Left renal pelvis (tissue), 4 donors: ENCODE data around the gene LTA4H. TPM values are rescaled to one million over a fixed set of nuclear protein-coding genes. Genes with fewer than 3 reads are reported as not detected.

Experiments used
- DNase-seq, 4 donors: peaks; one replicate each; pipeline ENCODE4 v3.0.0-alpha.2; 2013; ENCODE audit warnings: low read depth in 4 of 4, low spot score in 3 of 4
- polyA plus RNA-seq, 4 donors: library from polyadenylated mRNA; unstranded; fragments of 120-200 nt; gene quantifications; one replicate each; pipeline ENCODE4 v1.2.1, GENCODE V29; 2013; ENCODE audit not compliant: insufficient read length in 4 of 4

Gene LTA4H
- polyA plus RNA-seq, 4 donors, result 97.6 to 144 (median 133) TPM

DNA sequence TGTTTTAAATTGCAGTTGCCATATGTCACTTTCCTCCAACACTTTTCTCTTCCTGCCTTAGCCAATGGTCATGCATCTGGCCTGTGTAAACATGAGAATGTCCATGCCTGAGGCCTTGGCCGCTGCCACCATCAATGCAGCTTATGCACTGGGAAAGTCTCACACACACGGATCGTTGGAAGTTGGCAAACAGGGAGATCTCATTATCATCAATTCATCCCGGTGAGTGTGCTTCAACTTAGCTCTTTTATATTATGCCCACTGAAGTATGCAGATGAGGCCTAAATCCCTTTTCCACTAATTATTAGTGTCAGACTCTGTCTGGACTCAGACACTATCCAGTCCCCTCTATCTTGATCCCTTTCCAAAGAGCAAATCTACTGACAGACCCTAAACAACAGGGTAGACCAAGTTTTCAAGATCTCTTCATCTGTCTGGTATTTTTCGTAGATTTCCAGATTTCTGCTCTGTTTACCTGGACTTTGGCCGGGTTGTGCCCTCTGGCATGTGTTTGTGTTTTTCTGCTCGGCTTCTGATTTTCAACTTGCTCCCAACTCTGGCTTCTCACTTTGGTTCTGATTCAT, 69.0 kb downstream of the LTA4H start:
- no peak for DNase-seq

DNA sequence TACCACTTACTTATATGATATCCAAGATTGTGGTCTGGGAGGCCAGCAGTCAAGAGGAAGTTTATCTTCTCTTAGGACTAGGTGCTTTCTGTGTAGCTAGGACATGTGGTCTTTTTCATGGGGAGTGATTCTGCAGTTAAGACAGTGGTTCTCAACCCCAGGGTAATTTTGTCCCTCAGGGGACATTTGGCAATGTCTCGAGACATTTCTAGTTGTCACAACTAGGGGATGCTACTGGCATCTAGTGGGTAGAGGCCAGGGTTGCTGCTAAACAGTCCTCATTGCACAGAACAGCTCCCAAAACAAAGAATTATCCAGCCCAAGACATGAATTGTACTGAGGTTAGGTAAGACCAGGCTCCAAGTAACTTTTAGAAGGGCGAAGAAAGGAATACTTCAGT, 72.3 kb downstream of the LTA4H start:
- no peak for DNase-seq

DNA sequence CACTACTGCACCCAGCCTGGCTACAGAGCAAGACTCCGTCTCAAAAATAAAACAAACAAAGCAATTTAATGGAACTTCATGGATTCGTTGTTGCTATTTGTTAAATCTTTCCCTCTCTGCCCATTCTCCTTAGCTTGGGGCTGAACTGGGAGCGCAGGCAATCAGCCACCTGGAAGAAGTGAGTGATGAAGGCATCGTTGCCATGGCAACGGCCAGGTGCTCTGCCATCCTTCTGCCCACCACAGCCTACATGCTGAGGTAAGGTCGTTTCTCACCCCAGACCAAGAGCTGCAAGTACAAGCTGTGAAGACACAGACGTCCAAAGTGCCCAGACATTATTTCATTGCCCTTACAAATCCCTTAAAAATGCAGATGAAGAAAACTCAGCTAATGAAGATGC, 73.2 kb downstream of the LTA4H start:
- DNase-seq, result no peak

DNA sequence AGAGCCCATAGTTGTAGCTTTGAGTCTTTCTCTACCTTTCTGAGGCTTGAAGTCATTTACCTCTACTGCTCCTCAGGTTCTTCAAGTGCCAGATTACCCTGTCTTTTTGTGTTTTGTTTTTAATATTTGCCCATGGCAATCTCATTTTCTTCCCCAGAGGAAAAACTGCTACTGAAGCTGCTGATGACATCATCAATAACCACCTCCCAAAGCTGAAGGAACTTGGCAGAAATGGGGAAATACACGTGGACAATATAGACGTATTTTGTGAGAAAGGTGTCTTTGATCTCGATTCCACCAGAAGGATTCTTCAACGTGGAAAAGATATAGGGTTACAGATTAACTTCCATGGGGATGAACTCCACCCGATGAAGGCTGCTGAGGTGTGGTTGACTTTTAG, 75.1 kb downstream of the LTA4H start:
- no peak for DNase-seq

DNA sequence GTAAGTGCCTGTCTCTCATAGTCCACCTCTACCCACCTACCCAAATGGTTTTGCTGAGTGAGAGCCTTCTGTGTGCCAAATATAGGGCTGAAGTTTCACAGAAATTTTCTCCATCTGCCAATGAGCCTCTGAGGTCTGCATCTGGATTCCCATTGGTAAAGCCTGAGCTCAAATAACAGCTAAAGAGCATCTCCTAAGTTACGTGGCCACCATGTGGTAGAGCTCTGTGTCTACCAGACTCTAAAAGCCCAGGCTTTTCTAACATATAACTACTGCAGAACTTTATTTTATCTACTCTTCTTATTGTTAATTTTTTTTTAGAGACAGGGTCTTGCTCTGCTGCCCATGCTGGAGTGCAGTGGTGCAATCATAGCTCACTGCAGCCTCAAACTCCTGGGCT, 76.3 kb downstream of the LTA4H start:
- no peak for DNase-seq

DNA sequence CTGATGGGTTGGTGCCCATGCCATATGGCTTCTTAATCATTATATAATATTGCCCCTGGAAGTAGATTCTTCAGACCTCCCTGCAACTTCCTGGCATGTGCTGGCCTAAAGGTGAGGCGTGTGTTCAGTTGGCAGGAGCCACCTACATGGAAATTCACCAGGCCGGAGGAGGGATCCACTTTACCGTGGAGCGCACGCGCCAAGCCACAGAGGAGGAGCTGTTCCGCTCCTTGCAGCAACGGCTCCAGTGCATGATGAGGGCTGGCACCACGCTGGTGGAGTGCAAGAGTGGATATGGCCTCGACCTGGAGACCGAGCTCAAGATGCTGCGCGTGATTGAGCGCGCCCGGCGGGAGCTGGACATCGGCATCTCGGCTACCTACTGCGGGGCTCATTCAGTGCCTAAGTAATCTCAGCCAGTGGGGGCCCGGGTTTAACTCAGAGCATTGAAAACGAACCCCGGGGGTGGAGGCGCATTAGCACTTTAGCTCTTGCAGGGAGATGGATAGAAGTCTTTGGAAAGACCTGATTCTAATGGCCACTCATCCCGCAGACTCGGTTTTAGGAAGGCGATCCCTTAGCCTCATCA, 78.7 kb downstream of the LTA4H start:
- no peak for DNase-seq

DNA sequence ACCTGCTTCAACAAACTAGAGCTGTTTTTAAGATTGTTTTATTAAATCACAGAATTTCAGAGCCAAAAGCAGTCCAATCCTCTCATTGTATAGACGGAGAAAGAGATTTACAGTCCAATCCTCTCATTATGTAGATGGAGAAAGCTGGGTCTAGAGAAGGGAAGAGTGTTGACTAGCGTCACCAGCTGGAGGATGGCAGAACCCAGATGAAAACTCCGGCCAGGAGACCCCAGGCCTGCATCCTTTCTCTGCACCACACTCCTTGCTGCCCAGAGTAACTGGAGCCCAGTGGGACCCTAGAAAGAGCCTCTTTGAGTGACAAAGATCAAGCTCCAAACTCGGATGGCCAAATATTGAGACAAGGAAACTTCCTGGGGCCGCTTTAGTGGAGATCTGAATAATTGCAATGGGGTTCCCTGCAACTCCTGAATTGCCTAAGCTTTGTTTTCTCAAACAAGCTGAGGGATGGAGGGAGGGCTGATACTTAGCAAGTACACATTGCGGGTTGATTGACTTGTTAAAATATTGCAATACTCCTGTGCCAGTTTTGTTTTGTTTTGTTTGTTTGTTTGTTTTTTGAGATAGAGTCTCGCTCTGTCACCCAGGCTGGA, 79.7 kb downstream of the LTA4H start:
- no peak for DNase-seq

DNA sequence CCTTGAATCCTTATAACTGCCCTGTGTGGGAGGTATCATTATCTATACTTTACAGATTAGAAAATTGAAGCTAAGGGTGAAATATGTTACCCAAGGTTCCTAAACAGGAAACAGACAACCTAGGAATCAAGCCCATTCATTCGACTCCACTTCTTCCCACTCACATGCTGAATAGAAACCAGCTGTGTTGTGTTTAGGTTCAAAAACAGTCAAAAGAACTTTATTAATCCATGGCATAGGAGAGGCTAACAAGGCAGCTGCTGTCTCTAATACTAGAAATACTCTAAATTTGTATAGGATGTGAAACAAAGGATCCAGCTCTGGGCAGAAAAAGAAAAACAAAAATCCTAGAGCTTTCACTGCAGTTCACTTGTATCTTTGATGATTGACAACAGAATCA, 82.4 kb downstream of the LTA4H start:
- no peak for DNase-seq

DNA sequence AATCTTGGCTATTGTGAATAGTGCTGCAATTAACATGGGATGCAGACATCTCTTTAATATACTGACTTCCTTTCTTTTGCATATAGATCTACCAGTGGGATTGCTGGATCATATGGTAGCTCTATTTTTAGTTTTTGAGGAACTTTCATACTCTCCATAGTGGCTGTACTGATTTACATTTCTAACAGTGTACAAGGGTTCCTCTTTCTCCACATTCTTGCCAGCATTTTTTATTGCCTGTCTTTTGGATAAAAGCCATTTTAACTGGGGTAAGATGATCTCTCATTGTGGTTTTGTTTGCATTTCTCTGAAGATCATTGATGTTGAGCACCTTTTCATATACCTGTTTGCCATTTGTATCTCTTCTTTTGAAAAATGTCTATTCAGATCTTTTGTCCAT, 83.9 kb downstream of the LTA4H start:
- DNase-seq, result no peak

Other genes starting within 250 kb of the LTA4H start
- gene NTN4, start 244.8 kb downstream of the LTA4H start, polyA plus RNA-seq, result 100 to 1,000 TPM in 3 of 4 donors, 1 to 10 TPM in 1; 3.3 to 110 (median 104) TPM
- gene SNRPF, start 176.6 kb downstream of the LTA4H start, polyA plus RNA-seq, result 100 to 1,000 TPM in 2 of 4 donors, 10 to 100 TPM in 2; 70.1 to 104 (median 97.0) TPM
- gene CCDC38, start 93.0 kb downstream of the LTA4H start, polyA plus RNA-seq, result under 1 TPM in 3 of 4 donors, not detected in 1; 0.54 to 0.63 (median 0.60) TPM
- 1 to 10 TPM in 3 of 4 donors, under 1 TPM in 1; 0.33 to 1.5 (median 1.2) TPM for gene AMDHD1, start 92.3 kb downstream of the LTA4H start, polyA plus RNA-seq
- 1 to 10 TPM in 1 of 4 donors, under 1 TPM in 3; 0.26 to 2.3 (median 0.53) TPM for gene HAL, start 39.2 kb downstream of the LTA4H start, polyA plus RNA-seq
- 10 to 100 TPM; 49.5 to 70.6 (median 64.3) TPM for gene ELK3, start 158.8 kb upstream of the LTA4H start, polyA plus RNA-seq